T-helper 17 cell (primary cell): ENCODE results near the gene TSPAN31. TPM values are rescaled to one million over a fixed set of nuclear protein-coding genes. Genes with fewer than 3 reads are reported as not detected.

Experiments
- ATAC-seq: fragments of 150-1000 bp; cut with Tn5 transposase; 2 replicates; pipeline ENCODE4 v1.10.0; 2021; ENCODE audit warnings: mild to moderate bottlenecking, moderate library complexity
- DNase-seq, 3 donors: peaks; one replicate each; pipeline versions ENCODE4 v3.0.0 to v3.0.0-alpha.2; 2020 to 2021
- H3K9me3 ChIP-seq: one replicate; pipeline ENCODE4 v1.7.0; 2013; ENCODE audit warnings: low read length, mild to moderate bottlenecking; ENCODE audit not compliant: control insufficient read depth, poor library complexity, severe bottlenecking
- H3K27ac Mint-ChIP-seq: one replicate; pipeline ENCODE4 v1.8.0; 2022; ENCODE audit warnings: mild to moderate bottlenecking, moderate library complexity, mixed read lengths
- H3K27me3 Mint-ChIP-seq: one replicate; pipeline ENCODE4 v1.8.0; 2022; ENCODE audit warnings: mixed read lengths
- H3K36me3 Mint-ChIP-seq: one replicate; pipeline ENCODE4 v1.8.0; 2022; ENCODE audit warnings: low read depth, mixed read lengths
- H3K4me1 Mint-ChIP-seq: one replicate; pipeline ENCODE4 v1.8.0; 2022; ENCODE audit warnings: mild to moderate bottlenecking, mixed read lengths
- H3K4me3 Mint-ChIP-seq: one replicate; pipeline ENCODE4 v1.8.0; 2022; ENCODE audit warnings: mild to moderate bottlenecking, moderate library complexity, mixed read lengths
- total RNA-seq, 4 donors: library from RNA in 2 of 4; stranded (reverse) in 2 of 4; gene quantifications; one replicate each; pipeline ENCODE4 v1.2.3 and lab custom pipeline; 2022 to 2026

Gene TSPAN31
- total RNA-seq, 2 donors from 2014 or later: 9.6 to 11.8 TPM

DNA sequence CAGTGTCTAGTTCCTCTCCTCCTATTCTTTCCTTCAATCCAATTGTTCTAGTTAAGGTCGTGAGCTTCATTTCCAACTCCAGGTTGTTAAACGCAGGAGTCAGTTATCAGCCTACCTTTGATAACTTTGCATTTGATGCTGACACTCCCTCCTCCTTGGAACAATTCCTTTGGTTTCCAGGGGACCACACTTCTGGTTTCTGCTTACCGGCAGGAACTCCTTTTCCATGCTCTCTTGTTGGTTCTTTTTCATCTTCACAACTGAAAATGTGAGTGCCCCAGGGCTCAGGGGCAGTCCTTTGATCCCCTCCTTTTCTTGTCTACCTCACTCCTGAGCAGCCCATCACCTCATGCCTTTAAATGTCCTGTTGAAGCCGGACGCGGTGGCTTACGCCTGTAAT lies 32.5 kb downstream of the TSPAN31 start:
- H3K4me1 Mint-ChIP-seq: peaks cover 48% of the 10 kb centered on the region
- no peaks in the 10 kb centered on the region for H3K27me3 Mint-ChIP-seq
- H3K4me3 Mint-ChIP-seq: no peak overlapping the region
- ATAC-seq (no peak), DNase-seq (no peak)
- peaks cover 7% of the 10 kb centered on the region for H3K36me3 Mint-ChIP-seq
- no peak overlapping the region for H3K27ac Mint-ChIP-seq
- no peaks in the 10 kb centered on the region for H3K9me3 ChIP-seq

DNA sequence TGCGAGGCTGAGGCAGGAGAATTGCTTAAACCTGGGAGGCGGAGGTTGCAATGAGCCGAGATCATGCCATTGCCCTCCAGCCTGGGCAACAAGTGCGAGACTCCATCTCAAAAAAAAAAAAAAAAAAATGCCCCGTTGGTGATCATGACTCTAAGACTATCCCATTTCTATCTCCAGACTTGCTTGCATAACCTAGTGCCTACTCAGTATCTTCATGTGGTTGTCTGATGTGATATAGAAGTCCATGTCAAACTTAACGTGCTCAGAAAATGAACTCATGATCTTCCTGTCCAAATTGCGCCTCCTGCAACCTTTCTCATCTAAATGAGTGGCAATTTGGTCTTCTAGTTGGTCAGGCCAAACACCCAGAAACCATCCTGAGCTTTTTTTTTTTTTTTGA lies 33.1 kb downstream of the TSPAN31 start:
- ATAC-seq (no peak), DNase-seq (no peak)
- no peaks in the 10 kb centered on the region for H3K9me3 ChIP-seq
- H3K4me3 Mint-ChIP-seq: no peak overlapping the region
- H3K27me3 Mint-ChIP-seq: no peaks in the 10 kb centered on the region
- H3K27ac Mint-ChIP-seq: peak overlapping the region; percentile 99
- H3K36me3 Mint-ChIP-seq: peaks cover 10% of the 10 kb centered on the region
- peaks cover 52% of the 10 kb centered on the region for H3K4me1 Mint-ChIP-seq

DNA sequence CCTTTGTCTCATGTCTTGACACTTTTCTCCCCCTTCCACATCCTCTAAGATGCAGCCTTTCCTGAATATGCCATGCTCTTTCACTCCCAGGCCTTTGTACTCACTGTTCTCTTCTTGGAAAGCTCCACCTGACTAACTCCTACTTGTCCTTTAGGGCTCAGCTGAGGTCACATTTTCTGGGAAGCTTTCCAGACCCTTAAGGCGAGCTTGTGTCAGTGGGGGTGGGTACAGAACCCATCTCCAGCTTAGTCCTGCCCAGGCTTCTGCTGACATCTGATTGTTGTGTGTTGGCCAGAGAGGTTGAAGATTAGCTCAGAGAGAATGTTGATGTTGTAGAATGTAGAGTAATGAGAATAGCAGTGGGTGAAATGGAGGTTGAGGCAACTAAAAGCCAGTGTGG lies 34.9 kb downstream of the TSPAN31 start:
- H3K27ac Mint-ChIP-seq: peak overlapping the region; percentile 99
- ATAC-seq: no peak

DNA sequence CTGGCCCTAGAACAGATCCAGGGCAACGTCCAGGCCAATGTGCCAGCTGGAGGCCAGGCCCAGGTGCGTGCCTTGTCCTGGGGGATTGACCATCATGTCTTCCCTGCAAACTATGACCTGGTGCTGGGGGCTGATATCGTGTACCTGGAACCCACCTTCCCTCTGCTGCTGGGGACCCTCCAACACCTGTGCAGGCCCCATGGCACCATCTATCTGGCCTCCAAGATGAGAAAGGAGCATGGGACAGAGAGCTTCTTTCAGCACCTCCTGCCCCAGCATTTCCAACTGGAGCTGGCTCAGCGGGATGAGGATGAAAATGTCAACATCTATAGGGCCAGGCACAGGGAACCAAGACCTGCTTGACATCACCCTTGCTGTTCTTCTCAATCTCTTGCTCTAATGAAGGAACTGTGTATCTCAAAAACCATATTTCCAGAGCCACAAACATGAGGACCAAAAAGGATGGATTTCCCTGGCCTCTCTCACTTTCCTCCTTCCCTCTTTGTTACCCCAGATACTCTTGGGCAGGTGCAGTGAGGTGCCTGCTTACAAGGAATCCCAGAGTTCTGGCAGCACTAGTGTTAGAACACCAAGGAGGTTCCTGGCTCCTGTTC lies 35.6 kb downstream of the TSPAN31 start:
- Mint-ChIP-seq H3K27me3 (no peaks in the 10 kb centered on the region), H3K4me3 (no peak overlapping the region), H3K36me3 (peaks cover 11% of the 10 kb centered on the region), H3K4me1 (peaks cover 58% of the 10 kb centered on the region), H3K27ac (peak overlapping the region; percentile 99)
- no peaks in the 10 kb centered on the region for H3K9me3 ChIP-seq
- DNase-seq (no peak), ATAC-seq (no peak)

More for the DNA sequence above, 34.9 kb downstream of the TSPAN31 start:
- peak overlapping the region; percentile 3 for H3K4me3 Mint-ChIP-seq
- peaks cover 11% of the 10 kb centered on the region for H3K36me3 Mint-ChIP-seq
- peaks cover 58% of the 10 kb centered on the region for H3K4me1 Mint-ChIP-seq
- H3K27me3 Mint-ChIP-seq: no peaks in the 10 kb centered on the region
- no peak for DNase-seq
- no peaks in the 10 kb centered on the region for H3K9me3 ChIP-seq

DNA sequence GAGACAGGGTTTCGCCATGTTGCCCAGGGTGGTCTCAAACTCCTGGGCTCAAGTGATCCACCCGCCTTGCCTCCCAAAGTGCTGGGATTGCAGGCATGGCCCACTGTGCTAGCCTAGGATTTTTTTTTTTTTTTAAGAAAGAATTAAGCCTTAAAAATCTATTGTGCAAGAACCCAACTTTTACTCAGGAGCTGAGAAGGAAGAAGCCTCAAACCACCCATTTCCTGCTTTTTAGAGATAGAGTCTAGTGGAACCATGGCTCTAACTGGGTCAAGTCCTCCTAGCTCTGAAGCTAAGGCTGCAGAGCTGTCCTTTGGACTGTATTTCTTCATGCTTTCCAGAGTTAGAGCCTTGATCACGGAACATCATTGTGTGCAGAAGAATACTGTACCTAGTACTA lies 36.4 kb downstream of the TSPAN31 start:
- no peak for DNase-seq
- Mint-ChIP-seq H3K4me3 (peak overlapping the region; percentile 99), H3K27me3 (no peaks in the 10 kb centered on the region), H3K36me3 (peaks cover 6% of the 10 kb centered on the region), H3K4me1 (peaks cover 53% of the 10 kb centered on the region), H3K27ac (peak overlapping the region; percentile 99)
- peak; percentile 63 for ATAC-seq
- no peaks in the 10 kb centered on the region for H3K9me3 ChIP-seq

DNA sequence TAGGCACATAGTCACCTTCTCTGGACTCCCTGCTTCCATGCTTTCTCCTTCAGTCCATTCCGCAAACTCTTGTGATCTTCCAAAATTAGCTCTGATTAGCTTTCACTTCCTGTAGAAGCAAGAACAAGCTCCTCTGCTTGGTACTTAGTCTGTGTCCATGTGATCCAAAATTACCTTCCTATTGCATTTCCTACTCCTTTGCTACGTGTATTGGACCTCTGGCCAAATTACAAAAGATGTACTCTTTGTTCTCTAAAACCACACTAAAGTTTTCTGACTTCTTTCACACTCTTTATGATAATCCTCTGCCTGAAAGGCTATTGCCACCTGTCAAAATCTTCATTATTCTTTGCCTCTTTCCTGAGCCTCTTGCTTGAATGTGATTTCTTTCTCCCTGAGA lies 37.0 kb downstream of the TSPAN31 start:
- ATAC-seq: no peak
- no peaks in the 10 kb centered on the region for H3K9me3 ChIP-seq
- Mint-ChIP-seq H3K4me1 (peaks cover 56% of the 10 kb centered on the region), H3K27me3 (no peaks in the 10 kb centered on the region), H3K36me3 (peaks cover 7% of the 10 kb centered on the region), H3K27ac (peak overlapping the region; percentile 99), H3K4me3 (peak overlapping the region; percentile 99)
- DNase-seq: no peak

DNA sequence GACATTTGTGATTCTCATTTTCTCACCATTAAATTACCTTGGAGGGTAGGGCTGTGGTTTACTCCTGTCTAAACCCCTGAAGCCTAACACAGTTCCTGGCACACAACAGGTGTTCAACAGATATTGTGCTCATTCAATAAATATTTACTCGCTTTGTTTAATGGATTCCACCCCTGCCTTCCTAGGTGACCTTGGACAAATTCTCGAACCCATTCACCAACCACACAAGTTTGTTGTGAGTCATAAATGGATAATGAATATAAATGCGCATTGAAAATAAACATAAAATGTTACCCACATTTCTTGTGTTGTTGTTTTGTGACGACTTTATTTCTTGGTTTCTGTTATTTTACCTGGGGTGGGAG lies 37.4 kb downstream of the TSPAN31 start:
- H3K4me1 Mint-ChIP-seq: peaks cover 52% of the 10 kb centered on the region

DNA sequence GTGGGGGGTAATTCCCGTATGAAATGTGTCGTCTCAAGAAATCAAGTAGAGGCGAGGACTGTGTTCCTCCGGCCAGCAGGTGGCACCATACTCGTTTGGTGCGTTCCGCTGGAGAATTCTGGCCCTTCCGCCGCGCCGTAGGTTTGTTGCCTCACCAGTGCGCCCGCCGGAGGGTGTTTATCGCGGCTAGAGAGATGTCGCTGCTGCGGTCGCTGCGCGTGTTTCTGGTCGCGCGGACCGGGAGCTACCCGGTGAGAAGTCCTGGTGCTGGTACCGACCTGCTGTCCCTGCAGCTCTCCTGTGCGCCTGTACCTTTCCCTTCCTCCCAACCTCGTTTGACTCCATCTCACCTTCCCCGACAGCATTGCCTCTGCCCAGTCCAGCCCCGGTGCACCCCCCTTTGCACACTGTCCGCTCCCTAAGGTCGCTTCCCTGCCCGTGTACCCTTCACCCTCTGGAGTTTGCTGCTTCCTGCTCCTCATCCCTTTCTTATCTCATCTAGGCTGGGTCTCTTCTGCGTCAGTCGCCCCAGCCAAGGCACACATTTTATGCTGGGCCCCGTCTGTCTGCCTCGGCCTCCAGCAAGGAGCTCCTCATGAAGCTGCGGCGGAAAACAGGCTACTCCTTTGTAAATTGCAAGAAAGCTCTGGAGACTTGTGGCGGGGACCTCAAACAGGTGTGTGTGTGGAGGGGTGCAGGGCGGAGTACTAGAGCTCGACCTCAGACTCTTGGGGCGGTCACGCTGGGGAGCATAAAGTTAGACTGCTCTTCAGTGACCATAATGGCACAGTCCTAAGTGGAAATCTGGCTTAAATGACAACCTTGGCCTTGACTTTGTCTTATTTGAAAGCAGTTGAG lies 38.0 kb downstream of the TSPAN31 start, which contains the start of gene TSFM:
Gene TSFM (plus strand): TSS at position 180 of the 858 bp plus-strand sequence. CDS start 15 bp downstream, at position 195.
- ATAC-seq: peak; percentile 91
- peak; percentile 91 to 98 (median 95) for DNase-seq
- Mint-ChIP-seq H3K4me1 (peaks cover 52% of the 10 kb centered on the region), H3K36me3 (peaks cover 7% of the 10 kb centered on the region), H3K27me3 (no peaks in the 10 kb centered on the region), H3K4me3 (peak within 1 kb of the TSS; percentile 99), H3K27ac (peak within 1 kb of the TSS; percentile 99)
- no peaks in the 10 kb centered on the region for H3K9me3 ChIP-seq

More for the DNA sequence above, 37.4 kb downstream of the TSPAN31 start:
- Mint-ChIP-seq H3K4me3 (peak overlapping the region; percentile 99), H3K36me3 (peaks cover 7% of the 10 kb centered on the region), H3K27me3 (no peaks in the 10 kb centered on the region), H3K27ac (peak overlapping the region; percentile 99)
- no peaks in the 10 kb centered on the region for H3K9me3 ChIP-seq
- ATAC-seq: no peak
- DNase-seq: no peak

DNA sequence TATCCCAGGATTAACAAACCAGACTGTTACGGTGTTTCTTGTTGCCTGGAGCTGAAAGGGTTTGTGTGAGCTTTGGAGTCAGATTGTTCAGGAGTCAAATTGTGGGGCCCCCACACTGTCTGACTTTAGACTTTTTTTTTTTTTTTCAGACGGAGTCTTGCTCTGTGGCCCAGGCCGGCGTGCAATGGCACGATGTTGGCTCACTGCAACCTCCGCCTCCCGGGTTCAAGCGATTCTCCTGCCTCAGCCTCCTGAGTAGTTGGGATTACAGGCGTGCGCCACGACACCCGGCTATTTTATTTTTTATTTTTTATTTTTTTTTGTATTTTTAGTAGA lies 38.6 kb downstream of the TSPAN31 start:
- no peaks in the 10 kb centered on the region for H3K27me3 Mint-ChIP-seq
- H3K9me3 ChIP-seq: no peaks in the 10 kb centered on the region
- H3K27ac Mint-ChIP-seq: peak overlapping the region; percentile 99
- H3K36me3 Mint-ChIP-seq: peaks cover 7% of the 10 kb centered on the region
- no peak for ATAC-seq
- peak overlapping the region; percentile 99 for H3K4me3 Mint-ChIP-seq
- no peak for DNase-seq
- peaks cover 48% of the 10 kb centered on the region for H3K4me1 Mint-ChIP-seq

DNA sequence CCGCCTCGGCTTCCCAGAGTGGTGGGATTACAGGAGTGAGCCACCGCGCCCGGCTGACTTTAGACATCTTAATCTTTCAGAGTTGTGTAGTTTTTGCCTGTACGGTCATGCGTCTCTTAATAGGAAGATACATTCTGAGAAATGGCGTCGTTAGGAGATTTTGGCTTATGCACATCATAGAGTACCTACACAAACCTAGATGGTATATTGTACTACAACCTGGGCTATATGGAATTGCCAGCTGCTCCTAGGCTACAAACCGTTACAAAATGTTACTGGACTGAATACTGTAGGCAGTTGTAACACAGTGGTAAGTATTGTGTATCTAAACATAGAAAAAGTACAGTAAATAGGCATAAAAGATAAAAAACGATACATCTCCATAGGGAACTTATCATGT lies 39.0 kb downstream of the TSPAN31 start:
- no peaks in the 10 kb centered on the region for H3K9me3 ChIP-seq
- Mint-ChIP-seq H3K27ac (peak overlapping the region; percentile 99), H3K27me3 (no peaks in the 10 kb centered on the region), H3K36me3 (peaks cover 7% of the 10 kb centered on the region), H3K4me3 (peak overlapping the region; percentile 65), H3K4me1 (peaks cover 45% of the 10 kb centered on the region)
- no peak for ATAC-seq
- DNase-seq: no peak

DNA sequence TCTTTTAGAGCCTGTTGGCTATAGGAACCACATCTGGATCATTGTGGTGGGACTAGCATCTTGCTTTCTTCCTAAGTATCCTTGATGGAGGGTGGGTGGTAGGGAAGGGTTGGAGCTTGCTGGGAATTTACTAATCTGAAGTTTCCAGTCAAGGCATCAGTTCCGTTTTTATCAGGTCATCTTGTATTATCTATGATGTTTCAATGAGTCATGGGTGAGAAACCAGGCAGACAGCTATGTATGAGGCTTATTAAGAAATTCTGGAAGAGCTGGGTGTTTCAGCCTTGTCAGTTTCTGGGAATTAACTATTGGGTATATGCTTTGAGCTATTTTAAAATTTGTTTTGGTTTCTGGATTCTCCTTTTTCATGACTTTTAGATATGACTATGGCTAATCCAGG lies 49.1 kb downstream of the TSPAN31 start:
- H3K9me3 ChIP-seq: no peaks in the 10 kb centered on the region
- Mint-ChIP-seq H3K27me3 (no peaks in the 10 kb centered on the region), H3K4me3 (no peak overlapping the region), H3K36me3 (peaks cover 10% of the 10 kb centered on the region), H3K27ac (no peak overlapping the region), H3K4me1 (peaks cover 9% of the 10 kb centered on the region)
- ATAC-seq (no peak), DNase-seq (no peak)

DNA sequence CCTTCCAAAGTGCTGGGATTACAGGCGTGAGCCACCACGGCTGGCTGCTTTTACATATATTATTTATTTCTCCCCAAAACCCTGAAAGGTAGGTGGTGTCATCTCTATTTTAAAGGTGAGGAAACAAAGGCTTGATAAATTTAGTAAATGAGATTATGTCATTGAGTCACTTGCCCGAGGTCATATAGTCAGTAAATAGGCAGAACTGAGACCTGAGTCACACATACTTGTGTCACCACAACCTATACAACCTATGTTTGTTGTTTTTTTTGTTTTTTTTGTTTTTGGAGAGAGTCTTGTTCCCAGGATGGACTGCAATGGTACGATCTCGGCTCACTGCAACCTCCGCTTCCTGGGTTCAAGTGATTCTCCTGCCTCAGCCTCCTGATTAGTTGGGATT lies 50.5 kb downstream of the TSPAN31 start:
- peaks cover 11% of the 10 kb centered on the region for H3K4me1 Mint-ChIP-seq
- peaks cover 15% of the 10 kb centered on the region for H3K36me3 Mint-ChIP-seq
- H3K27ac Mint-ChIP-seq: no peak overlapping the region

DNA sequence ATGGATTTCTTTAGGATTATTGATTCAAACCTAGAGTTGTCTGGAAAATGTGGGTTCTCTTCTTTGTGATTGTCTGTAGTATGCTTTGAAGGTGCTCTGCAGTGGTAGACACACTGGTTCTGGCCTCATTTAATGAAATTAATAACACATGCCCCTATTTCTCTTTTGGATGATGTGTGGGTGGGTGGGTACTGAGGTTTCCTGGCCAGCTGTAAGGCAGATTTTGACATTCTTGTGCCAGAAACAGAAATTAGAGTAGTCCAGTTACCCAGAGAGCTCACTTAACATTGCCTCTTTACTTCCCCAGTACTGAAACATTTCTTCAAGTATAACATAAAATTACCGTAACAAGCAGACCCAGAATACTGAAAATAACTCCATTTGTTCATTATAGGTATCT lies 52.2 kb downstream of the TSPAN31 start:
- Mint-ChIP-seq H3K36me3 (peaks cover 15% of the 10 kb centered on the region), H3K27ac (no peak overlapping the region), H3K4me3 (no peak overlapping the region), H3K27me3 (no peaks in the 10 kb centered on the region), H3K4me1 (peaks cover 12% of the 10 kb centered on the region)
- no peak for DNase-seq
- ATAC-seq: no peak
- H3K9me3 ChIP-seq: no peaks in the 10 kb centered on the region

More for the DNA sequence above, 50.5 kb downstream of the TSPAN31 start:
- no peaks in the 10 kb centered on the region for H3K27me3 Mint-ChIP-seq
- no peaks in the 10 kb centered on the region for H3K9me3 ChIP-seq
- no peak for ATAC-seq
- DNase-seq: no peak
- H3K4me3 Mint-ChIP-seq: no peak overlapping the region
